K562 (cell line): Measurements from ENCODE around the gene SEPTIN1. TPM values are rescaled to one million over a fixed set of nuclear protein-coding genes. Genes with fewer than 3 reads are reported as not detected.

ENCODE experiments used
- CHD2 ChIP-seq: IDR thresholded peaks from 2 replicates; pipeline ENCODE4 v1.6.1; 2011; ENCODE audit warnings: low read depth, low read length
- COPS2 ChIP-seq: fragments of 450-650 bp; conservative IDR thresholded peaks from 2 replicates; pipeline ENCODE4 v1.6.1; 2016; ENCODE audit warnings: mild to moderate bottlenecking, moderate library complexity
- CTBP1 ChIP-seq: fragments of 450-650 bp; IDR thresholded peaks from 2 replicates; pipeline ENCODE4 v1.6.1; 2016; ENCODE audit warnings: borderline replicate concordance
- ETV1 ChIP-seq: fragments of 450-650 bp; conservative IDR thresholded peaks from 2 replicates; pipeline ENCODE4 v1.6.1; 2016; ENCODE audit warnings: missing genetic modification characterization, control low read depth, low read depth, missing compliant biosample characterization
- GABPB1 ChIP-seq: sonication (generic); formaldehyde crosslinking; IDR thresholded peaks from 2 replicates; pipeline ENCODE4 v1.8.0; 2022; ENCODE audit warnings: mild to moderate bottlenecking, missing genetic modification reagents
- HINFP ChIP-seq: fragments of 450-650 bp; conservative IDR thresholded peaks from 2 replicates; pipeline ENCODE4 v1.6.1; 2016; ENCODE audit warnings: missing genetic modification characterization, low read depth, mild to moderate bottlenecking, control low read depth, missing compliant biosample characterization
- NR2C1 ChIP-seq, 2 experiments: fragments of 450-650 bp; IDR thresholded peaks; 2 replicates each; pipeline ENCODE4 v1.6.1; 2017; ENCODE audit warnings: mild to moderate bottlenecking in 2 of 2, antibody characterized with exemption in 1 of 2, inconsistent platforms in 1 of 2, missing compliant biosample characterization in 1 of 2, missing genetic modification characterization in 1 of 2
- PREB ChIP-seq: sonication (generic); formaldehyde crosslinking; IDR thresholded peaks from 2 replicates; pipeline ENCODE4 v1.8.1; 2023; ENCODE audit warnings: mild to moderate bottlenecking, missing genetic modification reagents
- SIN3A ChIP-seq, 2 experiments: fragments of 150-350 bp in 1 of 2; IDR thresholded peaks; 2 replicates each; pipeline ENCODE4 v1.6.1; 2011 to 2016; ENCODE audit warnings: borderline replicate concordance in 2 of 2, low read depth in 2 of 2, low read length in 2 of 2, mild to moderate bottlenecking in 2 of 2, moderate library complexity in 2 of 2; ENCODE audit not compliant: control insufficient read depth in 1 of 2
- STAG1 ChIP-seq: sonication (generic); formaldehyde crosslinking; IDR thresholded peaks from 2 replicates; pipeline ENCODE4 v1.5.0; 2020; ENCODE audit warnings: missing genetic modification reagents, borderline replicate concordance
- STAT6 ChIP-seq: sonication (generic); formaldehyde crosslinking; IDR thresholded peaks from 2 replicates; pipeline ENCODE4 v1.8.1; 2023; ENCODE audit warnings: mild to moderate bottlenecking, missing genetic modification reagents
- TEAD4 ChIP-seq, 2 experiments: sonication (generic) in 1 of 2; formaldehyde crosslinking in 1 of 2; IDR thresholded peaks; 2 replicates each; pipeline versions ENCODE4 v1.6.1 to v1.8.0; 2012 to 2022; ENCODE audit warnings: borderline replicate concordance in 1 of 2, inconsistent platforms in 1 of 2, low read length in 1 of 2, mild to moderate bottlenecking in 1 of 2, missing genetic modification reagents in 1 of 2
- ZBTB5 ChIP-seq: fragments of 450-650 bp; IDR thresholded peaks from 2 replicates; pipeline ENCODE4 v1.6.1; 2017; ENCODE audit warnings: antibody characterized with exemption
- polyA plus RNA-seq, 8 experiments: library from polyadenylated mRNA; depleted of rRNA in 4 of 8; stranded (reverse) in 5 of 8; unstranded in 3 of 8; fragments of >200 nt; fragmentation: Nextera tagmentation in 2 of 8; fragmentation: Illumina TruSeq in 1 of 8; extraction: Ambion mirVana in 2 of 8; extraction: Trizol in 1 of 8; gene quantifications; 2 replicates each; pipeline versions ENCODE4 v1.2.1 to v1.2.3, GENCODE V29; 2011 to 2014; ENCODE audit warnings: inconsistent platforms in 1 of 8, missing spikeins in 1 of 8
- total RNA-seq, 7 experiments: library from RNA; depleted of rRNA in 6 of 7; stranded (reverse); fragments of >200 nt in 6 of 7; fragmentation: Illumina TruSeq in 2 of 7; extraction: Trizol in 2 of 7; gene quantifications; 2 replicates each; pipeline versions ENCODE4 v1.2.1 to v1.2.3, GENCODE V29; 2011 to 2021; ENCODE audit warnings: low replicate concordance in 1 of 7
- TF ChIP-seq, protein P1 (sequence below): sonication (generic); formaldehyde crosslinking; IDR thresholded peaks from 2 replicates; pipeline ENCODE4 v1.8.1; 2023; ENCODE audit warnings: mild to moderate bottlenecking, missing genetic modification reagents

Gene SEPTIN1
- total and polyA plus RNA-seq, 9 of the 15 experiments (the other 6 are each of a cell fraction or from before 2014, with no cell fraction given): 0.23 to 5.6 (median 1.7) TPM; not detected in 1

DNA sequence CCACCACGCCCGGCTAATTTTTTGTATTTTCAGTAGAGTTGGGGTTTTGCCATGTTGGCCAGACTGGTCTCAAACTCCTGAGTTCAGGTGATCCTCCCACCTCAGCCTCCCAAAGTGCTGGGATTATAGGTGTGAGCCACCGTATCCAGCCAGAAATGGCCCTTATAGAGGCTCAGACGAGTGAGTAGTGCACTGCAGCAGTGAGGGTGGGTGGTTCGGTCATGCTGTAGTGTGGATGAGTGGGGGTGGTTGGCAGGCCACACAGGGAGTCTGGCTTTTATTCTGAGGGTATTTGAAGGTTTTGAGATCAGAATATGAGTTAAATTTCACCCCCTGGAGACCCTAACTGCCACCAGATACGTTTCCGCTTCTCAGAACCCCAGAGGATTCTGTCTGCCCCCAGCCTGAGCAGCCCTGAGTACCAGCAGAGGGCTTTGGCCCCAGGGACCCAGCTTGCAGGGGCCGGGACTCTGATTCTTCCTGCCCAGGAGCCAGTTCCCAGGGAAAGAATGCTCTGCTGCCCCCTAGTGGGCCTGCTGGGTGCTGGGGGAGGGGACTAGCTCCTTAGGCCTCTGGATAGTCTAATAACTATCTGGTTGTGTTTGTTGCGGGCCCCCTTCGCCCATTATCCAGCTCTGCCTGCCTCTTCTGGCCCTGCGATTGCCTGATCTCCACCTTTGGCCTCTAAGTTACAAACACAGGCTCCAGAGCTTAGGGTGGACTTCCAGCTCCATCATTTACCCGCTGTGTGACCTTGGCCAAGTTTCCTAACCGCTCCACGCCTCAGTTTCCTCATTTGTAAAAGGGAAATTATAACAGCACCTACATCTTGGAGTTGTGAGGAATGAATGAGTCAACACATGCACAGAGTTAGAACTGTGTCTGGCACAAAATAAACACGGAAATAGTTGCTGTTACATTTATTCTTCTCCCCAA lies 27.0 kb upstream of the SEPTIN1 start (continued):
- TF ChIP-seq ZBTB5: no peak
- TF ChIP-seq NR2C1 (IDR thresholded peaks at IDR 0.05): 0 out of 2 replicates have a peak, but pooled peaks have one; percentile 33
- 0 out of 2 replicates have a peak, but pooled peaks have one; percentile 38 for TF ChIP-seq NR2C1 (tag; IDR thresholded peaks at IDR 0.05)
- TF ChIP-seq CHD2: 0 out of 2 replicates have a peak, but pooled peaks have one; percentile 18
- peak; percentile 16; the same call in 1 of the 2 replicates for TF ChIP-seq CTBP1
- TF ChIP-seq STAG1 (CRISPR knock-in tag): peak; percentile 87; the same call in 1 of the 2 replicates
- 0 out of 2 replicates have a peak, but pooled peaks have one; percentile 48 for TF ChIP-seq STAT6 (CRISPR knock-in tag)
- 0 out of 4 replicates have a peak, but pooled peaks of 1 of the 2 experiments have one; percentile 44 for TF ChIP-seq SIN3A (IDR thresholded peaks at IDR 0.05; ENCODE audit: borderline replicate concordance in 2 of 2, control insufficient read depth in 1 of 2, low read depth in 2 of 2, low read length in 2 of 2)
- TF ChIP-seq ETV1 (tag): peak; percentile 55
- TF ChIP-seq HINFP (tag): no peak
- TF ChIP-seq, protein P1, sequence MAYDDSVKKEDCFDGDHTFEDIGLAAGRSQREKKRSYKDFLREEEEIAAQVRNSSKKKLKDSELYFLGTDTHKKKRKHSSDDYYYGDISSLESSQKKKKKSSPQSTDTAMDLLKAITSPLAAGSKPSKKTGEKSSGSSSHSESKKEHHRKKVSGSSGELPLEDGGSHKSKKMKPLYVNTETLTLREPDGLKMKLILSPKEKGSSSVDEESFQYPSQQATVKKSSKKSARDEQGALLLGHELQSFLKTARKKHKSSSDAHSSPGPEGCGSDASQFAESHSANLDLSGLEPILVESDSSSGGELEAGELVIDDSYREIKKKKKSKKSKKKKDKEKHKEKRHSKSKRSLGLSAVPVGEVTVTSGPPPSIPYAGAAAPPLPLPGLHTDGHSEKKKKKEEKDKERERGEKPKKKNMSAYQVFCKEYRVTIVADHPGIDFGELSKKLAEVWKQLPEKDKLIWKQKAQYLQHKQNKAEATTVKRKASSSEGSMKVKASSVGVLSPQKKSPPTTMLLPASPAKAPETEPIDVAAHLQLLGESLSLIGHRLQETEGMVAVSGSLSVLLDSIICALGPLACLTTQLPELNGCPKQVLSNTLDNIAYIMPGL: peak; percentile 58; the same call in 1 of the 2 replicates
- no peak for TF ChIP-seq COPS2
- 0 out of 2 replicates have a peak, but pooled peaks have one; percentile 18 for TF ChIP-seq PREB
- TF ChIP-seq GABPB1 (CRISPR knock-in tag): 0 out of 2 replicates have a peak, but pooled peaks have one; percentile 23
- 0 out of 2 replicates have a peak, but pooled peaks have one; percentile 13 for TF ChIP-seq TEAD4 (IDR thresholded peaks at IDR 0.05; ENCODE audit: low read length)
- TF ChIP-seq TEAD4 (CRISPR knock-in tag; IDR thresholded peaks at IDR 0.05; ENCODE audit: borderline replicate concordance): no peak
